Neuronal stem cell (in vitro differentiated cells): ENCODE measurements around the gene PEX26.
"Not testable (repeated sequence)": the region's sequence is repeated elsewhere in the genome, so short reads cannot be mapped to it uniquely, and the experiment has no call there.

Experiments used
- DNase-seq: peaks from one replicate; pipeline ENCODE4 v3.0.0-alpha.2; 2013; ENCODE audit warnings: low spot score
- H2AFZ ChIP-seq: one replicate; pipeline ENCODE4 v1.6.1; 2013; ENCODE audit warnings: mild to moderate bottlenecking, low read length, inconsistent platforms
- H2AK5ac ChIP-seq: 2 replicates; pipeline ENCODE4 v1.6.1; 2013; ENCODE audit warnings: low read depth, mild to moderate bottlenecking, inconsistent platforms, low read length, moderate library complexity, mixed read lengths
- H2BK120ac ChIP-seq: 2 replicates; pipeline ENCODE4 v1.6.1; 2013; ENCODE audit warnings: low read depth, mild to moderate bottlenecking, inconsistent platforms, low read length, moderate library complexity, mixed read lengths
- H2BK12ac ChIP-seq: one replicate; pipeline ENCODE4 v1.6.1; 2013; ENCODE audit warnings: low read length, inconsistent platforms
- H2BK15ac ChIP-seq: 2 replicates; pipeline ENCODE4 v1.6.1; 2013; ENCODE audit warnings: mild to moderate bottlenecking, low read length, inconsistent platforms, mixed read lengths
- H2BK5ac ChIP-seq: one replicate; pipeline ENCODE4 v1.6.1; 2013; ENCODE audit warnings: inconsistent platforms, mild to moderate bottlenecking, low read length, moderate library complexity
- H3K14ac ChIP-seq: one replicate; pipeline ENCODE4 v1.6.1; 2013; ENCODE audit warnings: low read length, inconsistent platforms
- H3K18ac ChIP-seq: 2 replicates; pipeline ENCODE4 v1.6.1; 2013; ENCODE audit warnings: low read length, inconsistent platforms
- H3K23ac ChIP-seq: 2 replicates; pipeline ENCODE4 v1.6.1; 2013; ENCODE audit warnings: low read depth, mild to moderate bottlenecking, mixed read lengths, low read length, inconsistent platforms; ENCODE audit not compliant: poor library complexity
- H3K27ac ChIP-seq: replicated peaks from 3 replicates; pipeline ENCODE4 v1.5.1; 2013; ENCODE audit warnings: low read length, inconsistent platforms
- H3K27me3 ChIP-seq, 3 experiments: 2 replicates each; pipeline ENCODE4 v1.6.1; 2013; ENCODE audit warnings: low read length in 3 of 3, mild to moderate bottlenecking in 2 of 3, inconsistent platforms in 1 of 3, low read depth in 1 of 3, mixed read lengths in 1 of 3, moderate library complexity in 1 of 3; ENCODE audit not compliant: control insufficient read depth in 3 of 3, insufficient read depth in 3 of 3
- H3K36me3 ChIP-seq, 2 donors: replicated peaks in 1 of 2; 2 replicates each; pipeline ENCODE4 v1.6.1; 2013; ENCODE audit warnings: low read length in 2 of 2; ENCODE audit not compliant: control insufficient read depth in 2 of 2, insufficient read depth in 2 of 2
- H3K4ac ChIP-seq: 2 replicates; pipeline ENCODE4 v1.6.1; 2013; ENCODE audit warnings: inconsistent platforms, mild to moderate bottlenecking, low read length, moderate library complexity
- H3K4me1 ChIP-seq, 2 donors: 1 replicate in 1 of 2; 2 replicates in 1 of 2; pipeline ENCODE4 v1.6.1; 2013; ENCODE audit warnings: low read length in 2 of 2, low read depth in 1 of 2; ENCODE audit not compliant: control insufficient read depth in 2 of 2, insufficient read depth in 1 of 2
- H3K4me2 ChIP-seq: one replicate; pipeline ENCODE4 v1.6.1; 2013; ENCODE audit warnings: mild to moderate bottlenecking, low read length, inconsistent platforms; ENCODE audit not compliant: insufficient read depth, poor library complexity, severe bottlenecking
- H3K4me3 ChIP-seq, 2 donors: 2 replicates each; pipeline ENCODE4 v1.5.1; 2013; ENCODE audit warnings: low read length in 2 of 2, mild to moderate bottlenecking in 2 of 2, inconsistent platforms in 1 of 2, moderate library complexity in 1 of 2
- H3K79me1 ChIP-seq: one replicate; pipeline ENCODE4 v1.6.1; 2013; ENCODE audit warnings: low read depth, mild to moderate bottlenecking, inconsistent platforms, low read length, moderate library complexity
- H3K9ac ChIP-seq: one replicate; pipeline ENCODE4 v1.6.1; 2013; ENCODE audit warnings: mild to moderate bottlenecking, low read depth, low read length, inconsistent platforms; ENCODE audit not compliant: poor library complexity
- H3K9me3 ChIP-seq, 2 donors: replicated peaks in 1 of 2; 2 replicates each; pipeline versions ENCODE3 to v1.6.1; 2013; ENCODE audit warnings: low read length in 2 of 2, mild to moderate bottlenecking in 2 of 2, inconsistent platforms in 1 of 2, low read depth in 1 of 2, mixed read lengths in 1 of 2, moderate library complexity in 1 of 2; ENCODE audit not compliant: control insufficient read depth in 2 of 2, insufficient read depth in 1 of 2
- H4K8ac ChIP-seq: one replicate; pipeline ENCODE4 v1.6.1; 2013; ENCODE audit warnings: low read depth, mild to moderate bottlenecking, inconsistent platforms, low read length, moderate library complexity
- H4K91ac ChIP-seq: one replicate; pipeline ENCODE4 v1.6.1; 2013; ENCODE audit warnings: low read length, low read depth, mild to moderate bottlenecking, inconsistent platforms; ENCODE audit not compliant: poor library complexity
- WGBS, 2 donors: extraction: QIAGEN DNeasy Blood & Tissue Kit; methylation state at CpG; one replicate each; pipeline ENCODE4 v1.1.7; 2013; ENCODE audit warnings: missing lambda C conversion rate in 2 of 2, mixed read lengths in 1 of 2; ENCODE audit not compliant: insufficient read length in 2 of 2, insufficient replicate concordance in 1 of 2; ENCODE audit errors: extremely low coverage in 2 of 2; 5-methylcytosine and 5-hydroxymethylcytosine counted together

The PEX26 gene

GRCh38 chr22:18063306-18063705, 14.5 kb upstream of the PEX26 start:
- Histone ChIP-seq H3K9me3 (no peaks in the 10 kb centered on the region), H2BK120ac (no peak overlapping the region), H3K4me1 (peaks cover 5 to 9% of the 10 kb centered on the region in 2 donors), H3K14ac (no peak overlapping the region), H3K27me3 (peaks cover 0 to 41% (median 0%) of the 10 kb centered on the region in 3 experiments), H3K36me3 (no peaks in the 10 kb centered on the region), H2BK12ac (no peak overlapping the region), H2BK15ac (no peak overlapping the region), H3K9ac (no peak overlapping the region), H3K18ac (no peak overlapping the region), H2AK5ac (no peak overlapping the region), H3K23ac (no peak overlapping the region), H4K91ac (no peak overlapping the region), H2BK5ac (no peak overlapping the region), H3K4ac (no peak overlapping the region), H4K8ac (no peak overlapping the region), H3K79me1 (no peaks in the 10 kb centered on the region), H3K4me2 (no peak overlapping the region), H3K27ac (no peak overlapping the region), H2AFZ (no peak overlapping the region), H3K4me3 (no peak overlapping the region)
- no peak for DNase-seq
- no CpG with 5 or more reads among the region's 7 CpGs for WGBS, 2 donors

DNA sequence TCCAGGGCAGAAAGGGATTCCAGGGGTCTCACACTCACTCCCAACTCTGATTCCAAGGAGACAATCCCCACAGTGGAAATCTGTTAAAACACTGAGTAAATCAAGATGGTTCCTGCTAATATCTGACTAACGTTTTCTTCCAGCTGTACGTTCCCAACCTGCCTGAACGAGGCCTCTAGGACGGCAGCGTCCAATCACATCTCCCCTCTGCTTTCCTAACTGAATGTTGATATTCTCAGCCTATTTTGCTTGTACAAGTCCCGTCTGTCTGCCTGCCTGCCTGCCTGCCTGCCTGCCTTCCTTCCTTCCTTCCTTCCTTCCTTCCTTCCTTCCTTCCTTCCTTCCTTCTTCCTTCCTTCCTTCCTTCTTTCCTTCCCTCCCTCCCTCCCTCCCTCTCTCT, 14.1 kb upstream of the PEX26 start:
- no CpG with 5 or more reads among the region's 6 CpGs for WGBS, 2 donors
- H4K8ac ChIP-seq: not testable (repeated sequence)

GRCh38 chr22:18064636-18065035, 13.2 kb upstream of the PEX26 start:
- no CpG with 5 or more reads among the region's 7 CpGs for WGBS, 2 donors

More for the DNA sequence above, 14.1 kb upstream of the PEX26 start:
- not testable (repeated sequence) for H2BK5ac ChIP-seq, H3K4me2 ChIP-seq, H3K14ac ChIP-seq, H3K9me3 ChIP-seq, H2AFZ ChIP-seq, DNase-seq, H3K4me1 ChIP-seq, H3K4me3 ChIP-seq, H2BK12ac ChIP-seq, H3K18ac ChIP-seq, H3K9ac ChIP-seq, H3K4ac ChIP-seq, H4K91ac ChIP-seq, H3K79me1 ChIP-seq, H3K23ac ChIP-seq, H3K27ac ChIP-seq, H2AK5ac ChIP-seq, H2BK15ac ChIP-seq, H2BK120ac ChIP-seq, H3K36me3 ChIP-seq
- peaks cover 0 to 46% (median 0%) of the 10 kb centered on the region in 3 experiments for H3K27me3 ChIP-seq

GRCh38 chr22:18065256-18065655, 12.5 kb upstream of the PEX26 start:
- H4K91ac ChIP-seq: no peak overlapping the region
- H3K79me1 ChIP-seq: no peaks in the 10 kb centered on the region
- H3K14ac ChIP-seq: no peak overlapping the region
- H3K27ac ChIP-seq: no peak overlapping the region
- no peak overlapping the region for H2BK12ac ChIP-seq
- H2AFZ ChIP-seq: no peak overlapping the region
- no CpG with 5 or more reads among the region's 9 CpGs for WGBS, 2 donors
- H3K27me3 ChIP-seq: peaks cover 0 to 52% (median 0%) of the 10 kb centered on the region in 3 experiments
- no peak overlapping the region for H3K18ac ChIP-seq
- no peak overlapping the region for H3K4me3 ChIP-seq
- no peaks in the 10 kb centered on the region for H3K9me3 ChIP-seq
- H2AK5ac ChIP-seq: peak overlapping the region; percentile 7
- no peak overlapping the region for H3K4me2 ChIP-seq
- H3K36me3 ChIP-seq: no peaks in the 10 kb centered on the region
- H3K9ac ChIP-seq: no peak overlapping the region
- H3K23ac ChIP-seq: no peak overlapping the region
- H3K4me1 ChIP-seq: peaks cover 5 to 9% of the 10 kb centered on the region in 2 donors
- H2BK120ac ChIP-seq: no peak overlapping the region
- H3K4ac ChIP-seq: no peak overlapping the region
- no peak overlapping the region for H2BK5ac ChIP-seq
- no peak overlapping the region for H4K8ac ChIP-seq
- H2BK15ac ChIP-seq: no peak overlapping the region
- no peak for DNase-seq

More at GRCh38 chr22:18064636-18065035, 13.2 kb upstream of the PEX26 start:
- Histone ChIP-seq H3K18ac (no peak overlapping the region), H3K79me1 (no peaks in the 10 kb centered on the region), H3K14ac (no peak overlapping the region), H3K27ac (no peak overlapping the region), H3K9ac (no peak overlapping the region), H3K9me3 (no peaks in the 10 kb centered on the region), H4K91ac (no peak overlapping the region), H4K8ac (no peak overlapping the region), H3K4me3 (no peak overlapping the region), H3K36me3 (no peaks in the 10 kb centered on the region), H2BK15ac (no peak overlapping the region), H3K4me1 (peaks cover 5 to 9% of the 10 kb centered on the region in 2 donors), H2AFZ (no peak overlapping the region), H2AK5ac (no peak overlapping the region), H3K4me2 (no peak overlapping the region), H3K27me3 (peaks cover 0 to 50% (median 0%) of the 10 kb centered on the region in 3 experiments), H2BK12ac (no peak overlapping the region), H3K4ac (no peak overlapping the region), H3K23ac (no peak overlapping the region), H2BK120ac (no peak overlapping the region), H2BK5ac (no peak overlapping the region)
- DNase-seq: no peak
